GM19397 (cell line): ENCODE measurements around the gene CDH10.

ENCODE experiments used
- ATAC-seq: cut with Tn5 transposase; IDR thresholded peaks from one replicate; pipeline ENCODE4 v1.9.1; 2021; ENCODE audit warnings: mild to moderate bottlenecking, moderate library complexity; ENCODE audit not compliant: unreplicated experiment

Gene CDH10

GRCh38 chr5:24602188-24602587 is 42.6 kb downstream of the CDH10 start:
- ATAC-seq = no peak

- ATAC-seq = no peak
Observed at GRCh38 chr5:24598956-24599355, 45.8 kb downstream of the CDH10 start.

- ATAC-seq = no peak
Observed at GRCh38 chr5:24595329-24595728, 49.4 kb downstream of the CDH10 start.

DNA sequence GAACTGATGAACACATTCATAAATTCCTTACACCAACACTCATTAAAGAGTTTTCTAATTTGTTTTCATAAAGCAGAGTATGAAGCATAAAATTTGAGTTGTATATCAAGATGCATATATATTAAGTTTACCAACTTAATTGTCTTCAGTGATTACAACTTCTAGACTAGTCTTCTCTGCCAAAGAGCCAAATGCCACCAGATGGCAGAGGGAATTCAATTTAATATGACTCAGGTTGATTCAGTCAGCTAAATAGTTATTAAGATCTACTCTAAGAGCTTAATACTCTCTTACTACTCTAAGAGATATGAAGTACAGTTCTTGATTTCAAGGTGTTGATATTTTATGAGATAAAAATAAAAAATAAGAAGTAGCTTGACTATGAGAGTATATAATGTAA is 53.4 kb downstream of the CDH10 start:
- no peak for ATAC-seq

- no peak for ATAC-seq
Observed at GRCh38 chr5:24589566-24589965, 55.2 kb downstream of the CDH10 start.

- ATAC-seq = no peak
Observed at GRCh38 chr5:24585751-24586150, 59.0 kb downstream of the CDH10 start.

DNA sequence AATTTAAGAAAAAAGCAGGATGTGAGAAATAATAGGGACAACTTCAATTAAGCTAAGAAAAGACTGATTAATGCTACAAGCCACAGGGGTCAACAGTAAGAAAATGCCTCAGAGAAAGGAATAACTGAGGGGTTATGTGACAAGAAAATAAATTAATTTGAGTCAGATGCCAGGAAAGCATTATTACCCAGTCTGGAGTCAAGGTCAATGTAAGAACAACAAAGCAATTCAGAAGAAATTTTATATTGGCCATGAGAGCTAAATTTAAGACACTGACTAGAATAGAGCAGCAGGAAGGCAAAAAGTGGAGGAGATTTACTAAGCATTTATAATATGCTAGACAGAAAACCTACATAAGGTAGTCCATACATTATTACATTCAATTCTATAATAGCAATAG is 73.5 kb downstream of the CDH10 start:
- no peak for ATAC-seq

DNA sequence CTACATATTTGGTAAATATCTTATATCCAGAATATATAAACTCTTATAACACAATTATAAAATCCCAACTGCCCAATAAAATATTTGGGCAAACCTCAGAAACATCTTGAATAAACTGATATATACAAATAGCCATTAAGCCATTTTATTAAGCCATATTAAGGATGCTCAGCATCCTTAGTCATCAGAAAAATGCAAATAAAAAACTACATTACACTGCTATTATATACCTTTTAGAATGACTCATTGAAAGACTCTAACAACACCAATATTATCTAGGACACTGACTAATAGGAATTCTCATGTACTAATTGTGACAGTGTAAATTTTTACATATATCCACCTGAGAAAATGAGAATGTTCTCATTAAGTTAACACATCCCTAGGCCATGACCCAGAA is 77.8 kb downstream of the CDH10 start:
- ATAC-seq = no peak

GRCh38 chr5:24555229-24555628 is 89.5 kb downstream of the CDH10 start:
- ATAC-seq = no peak

- no peak for ATAC-seq
Observed at GRCh38 chr5:24547132-24547531, 97.6 kb downstream of the CDH10 start.

DNA sequence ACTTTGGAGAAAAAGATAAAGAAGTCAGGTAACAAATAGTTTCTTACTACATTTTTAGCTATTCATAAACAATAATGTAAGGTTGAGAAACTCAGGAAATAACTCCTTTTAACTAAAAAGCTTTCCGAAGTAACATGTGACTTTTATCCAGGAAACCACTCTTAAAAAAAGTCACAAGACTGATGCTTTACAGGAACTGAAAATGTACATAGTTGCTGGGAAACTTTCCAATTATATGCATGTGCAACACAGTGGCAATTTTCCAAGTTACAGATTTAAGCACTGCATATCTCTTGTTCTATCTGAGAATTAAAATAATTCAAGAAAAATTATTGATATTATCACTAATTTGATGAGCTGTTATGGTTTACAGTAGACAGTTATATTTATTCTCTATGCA is 105.2 kb downstream of the CDH10 start:
- no peak for ATAC-seq

DNA sequence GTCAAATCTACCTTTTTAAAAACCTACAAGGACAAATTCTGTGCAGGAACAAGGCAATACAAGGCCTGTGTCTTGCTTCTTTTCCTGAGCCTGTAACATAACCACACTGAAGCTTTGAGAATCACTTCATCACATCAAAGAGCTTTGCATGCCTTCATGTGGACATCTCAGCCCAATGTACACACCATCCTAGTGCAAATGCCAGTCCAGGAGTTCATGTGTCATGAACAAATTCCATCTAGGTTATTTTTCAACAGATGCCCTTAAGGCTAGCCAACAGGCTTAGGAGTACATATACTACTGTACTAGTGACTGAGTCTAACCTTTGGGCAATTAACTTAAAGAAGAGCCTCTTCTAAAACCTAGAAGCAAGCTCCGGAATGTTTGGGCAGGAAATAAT is 106.4 kb downstream of the CDH10 start:
- ATAC-seq = no peak

GRCh38 chr5:24535646-24536045 is 109.1 kb downstream of the CDH10 start:
- no peak for ATAC-seq

- ATAC-seq = no peak
Observed at GRCh38 chr5:24530906-24531305, 113.9 kb downstream of the CDH10 start.

DNA sequence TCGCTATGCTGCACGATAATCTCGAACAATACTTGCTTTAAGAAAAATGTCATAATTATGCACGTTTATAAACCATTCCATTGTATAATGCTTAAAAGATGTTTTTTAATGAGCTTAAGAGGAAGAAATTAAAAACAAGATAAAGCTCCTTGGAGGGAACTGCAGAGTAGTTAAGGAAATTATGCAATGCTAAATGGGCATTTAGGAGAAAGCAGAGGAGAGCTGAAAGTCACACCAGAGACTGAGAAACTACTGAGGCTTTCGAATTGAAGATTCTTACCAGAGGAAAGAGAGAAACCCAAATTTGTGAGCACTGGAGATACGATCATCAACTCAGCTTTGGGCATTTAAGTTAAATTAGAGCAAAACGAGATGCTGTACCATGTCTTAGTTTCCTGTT is 119.4 kb downstream of the CDH10 start:
- ATAC-seq = no peak

DNA sequence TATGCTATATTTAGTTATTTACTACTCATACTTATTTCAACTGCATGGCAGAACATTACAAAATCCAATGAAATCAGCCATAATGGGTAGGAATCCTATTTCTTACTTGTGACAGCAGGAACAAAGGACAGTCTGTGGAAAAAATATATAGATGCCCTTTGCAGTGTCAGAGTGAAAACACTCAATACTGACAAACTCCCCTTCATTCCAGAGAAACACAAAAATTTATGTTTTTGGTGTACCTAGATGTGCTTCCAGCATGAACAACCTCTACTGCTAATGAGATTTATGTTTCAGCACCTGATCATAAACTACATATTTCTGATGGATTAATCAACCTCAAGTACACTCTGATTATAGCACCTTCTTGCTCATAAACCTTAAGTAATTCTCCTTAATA is 132.4 kb downstream of the CDH10 start:
- ATAC-seq = no peak

DNA sequence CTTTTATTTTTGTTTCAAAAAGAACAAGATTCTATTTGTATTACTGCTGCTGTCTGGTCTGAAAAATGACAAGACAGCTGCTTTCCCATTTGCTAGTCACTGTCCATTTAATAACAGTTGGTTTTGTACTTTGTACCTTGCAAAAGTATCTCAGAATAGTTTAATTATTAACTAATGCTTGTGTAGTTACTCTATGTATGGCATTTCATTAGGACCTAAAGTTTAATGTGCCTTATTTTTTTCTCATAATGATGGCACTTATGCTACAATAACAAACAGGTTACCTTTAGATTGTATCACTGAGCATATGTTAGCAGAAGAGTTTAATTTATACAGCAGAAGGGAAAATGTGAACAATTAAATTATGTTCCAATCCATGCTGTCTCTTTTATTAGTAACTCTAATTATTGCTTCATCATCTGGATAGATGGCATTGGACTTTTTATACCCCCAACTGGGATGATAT is 134.2 kb downstream of the CDH10 start:
- ATAC-seq = no peak

GRCh38 chr5:24509943-24510342 is 134.8 kb downstream of the CDH10 start:
- no peak for ATAC-seq

GRCh38 chr5:24505258-24505657 is 139.5 kb downstream of the CDH10 start:
- no peak for ATAC-seq

GRCh38 chr5:24497591-24498157 is 147.1 kb downstream of the CDH10 start:
- ATAC-seq = no peak

- ATAC-seq = no peak
Observed at GRCh38 chr5:24497145-24497544, 147.6 kb downstream of the CDH10 start.

DNA sequence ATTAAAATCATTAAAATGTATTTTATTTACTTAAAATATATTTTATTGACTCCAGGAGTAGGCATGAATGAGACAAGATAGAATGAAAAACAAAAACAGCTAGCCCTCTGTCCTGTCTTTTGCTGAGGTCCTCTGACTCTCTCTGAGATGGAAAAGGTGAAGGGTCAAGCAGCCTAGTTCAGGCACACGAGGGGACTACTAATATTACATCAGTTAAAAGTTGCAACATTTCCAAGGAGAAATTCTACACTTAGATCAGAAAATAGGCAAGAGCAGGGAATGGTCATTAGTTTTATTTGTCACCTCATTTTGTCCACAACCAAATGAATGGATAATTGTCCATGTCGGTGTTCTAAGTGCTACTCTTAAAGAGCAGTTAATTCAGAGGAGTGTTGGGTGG is 148.5 kb downstream of the CDH10 start:
- ATAC-seq = no peak

- no peak for ATAC-seq
Observed at GRCh38 chr5:24492229-24492628, 152.5 kb downstream of the CDH10 start.
